Thoracic aorta (tissue), 2 donors: Measurements from ENCODE around the gene CCDC91. TPM values are rescaled to one million over a fixed set of nuclear protein-coding genes. Genes with fewer than 3 reads are reported as not detected.
"Not testable (repeated sequence)": the region's sequence is repeated elsewhere in the genome, so short reads cannot be mapped to it uniquely, and the experiment has no call there.

ENCODE experiments used
- ATAC-seq: fragments of 150-250 bp; one replicate; pipeline ENCODE4 v1.8.0; 2017; ENCODE audit warnings: low read depth; ENCODE audit not compliant: insufficient number of reproducible peaks, low FRiP score
- DNase-seq: peaks from one replicate; pipeline ENCODE4 v3.0.0-alpha.2; 2020; ENCODE audit warnings: low spot score
- H3K27ac ChIP-seq, 2 donors: fragments of 200-600 bp; sonication (generic); 1 replicate in 1 of 2; 2 replicates in 1 of 2; pipeline ENCODE4 v1.5.1; 2016; ENCODE audit warnings: mild to moderate bottlenecking in 2 of 2, moderate library complexity in 2 of 2
- H3K27me3 ChIP-seq: fragments of 200-600 bp; sonication (generic); replicated peaks from 2 replicates; pipeline ENCODE4 v1.6.0; 2016; ENCODE audit warnings: mild to moderate bottlenecking; ENCODE audit not compliant: insufficient read depth
- H3K36me3 ChIP-seq: fragments of 200-600 bp; sonication (generic); one replicate; pipeline ENCODE4 v1.5.1; 2016
- H3K4me1 ChIP-seq, 2 donors: fragments of 200-600 bp; sonication (generic); 1 replicate in 1 of 2; 2 replicates in 1 of 2; pipeline versions ENCODE4 v1.5.1 to v1.6.0; 2016; ENCODE audit warnings: low read depth in 2 of 2, mild to moderate bottlenecking in 1 of 2; ENCODE audit not compliant: control insufficient read depth in 1 of 2
- H3K4me3 ChIP-seq: fragments of 200-600 bp; sonication (generic); 2 replicates; pipeline ENCODE4 v1.5.1; 2016; ENCODE audit warnings: mild to moderate bottlenecking
- H3K9me3 ChIP-seq: fragments of 200-600 bp; sonication (generic); 2 replicates; pipeline ENCODE4 v1.5.1; 2016
- total RNA-seq, 2 donors: library from RNA; depleted of rRNA; stranded (reverse); fragments of >200 nt; gene quantifications; one replicate each; pipeline versions ENCODE4 v1.1.0 to v1.2.3, GENCODE V29; 2016
- TF ChIP-seq, protein P1 (sequence below): fragments of 200-600 bp; sonication (generic); IDR thresholded peaks from one replicate; pipeline ENCODE4 v1.5.1; 2019; ENCODE audit warnings: antibody characterized with exemption

Gene CCDC91
- total RNA-seq, 2 donors from 2014 or later = 26.6 to 27.6 TPM

DNA sequence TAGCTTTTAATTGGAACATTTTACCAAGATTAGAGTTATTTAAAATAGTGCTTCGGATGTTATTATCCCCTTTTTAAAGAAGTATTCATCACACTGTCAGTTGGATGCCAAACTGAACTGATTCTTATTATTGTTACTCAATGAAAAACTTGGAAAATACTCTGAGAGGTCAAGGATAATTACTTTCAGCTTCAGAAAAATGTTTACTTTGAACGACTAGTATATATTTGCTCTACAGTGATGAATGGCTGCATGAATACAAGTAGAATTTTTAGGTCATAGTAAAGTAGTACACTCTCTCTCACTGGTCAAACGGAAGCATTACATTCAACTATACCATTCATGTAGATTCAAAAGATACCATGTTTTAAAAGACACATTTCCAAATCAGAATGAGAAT, 269.2 kb downstream of the CCDC91 start:
- TF ChIP-seq, protein P1, sequence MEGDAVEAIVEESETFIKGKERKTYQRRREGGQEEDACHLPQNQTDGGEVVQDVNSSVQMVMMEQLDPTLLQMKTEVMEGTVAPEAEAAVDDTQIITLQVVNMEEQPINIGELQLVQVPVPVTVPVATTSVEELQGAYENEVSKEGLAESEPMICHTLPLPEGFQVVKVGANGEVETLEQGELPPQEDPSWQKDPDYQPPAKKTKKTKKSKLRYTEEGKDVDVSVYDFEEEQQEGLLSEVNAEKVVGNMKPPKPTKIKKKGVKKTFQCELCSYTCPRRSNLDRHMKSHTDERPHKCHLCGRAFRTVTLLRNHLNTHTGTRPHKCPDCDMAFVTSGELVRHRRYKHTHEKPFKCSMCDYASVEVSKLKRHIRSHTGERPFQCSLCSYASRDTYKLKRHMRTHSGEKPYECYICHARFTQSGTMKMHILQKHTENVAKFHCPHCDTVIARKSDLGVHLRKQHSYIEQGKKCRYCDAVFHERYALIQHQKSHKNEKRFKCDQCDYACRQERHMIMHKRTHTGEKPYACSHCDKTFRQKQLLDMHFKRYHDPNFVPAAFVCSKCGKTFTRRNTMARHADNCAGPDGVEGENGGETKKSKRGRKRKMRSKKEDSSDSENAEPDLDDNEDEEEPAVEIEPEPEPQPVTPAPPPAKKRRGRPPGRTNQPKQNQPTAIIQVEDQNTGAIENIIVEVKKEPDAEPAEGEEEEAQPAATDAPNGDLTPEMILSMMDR = no peak
- DNase-seq = no peak

GRCh38 chr12:28460420-28461130, 270.3 kb downstream of the CCDC91 start:
- H3K36me3 ChIP-seq = no peaks in the 10 kb centered on the region
- peaks cover 0 to 5% of the 10 kb centered on the region in 2 donors for H3K4me1 ChIP-seq
- DNase-seq (no peak), ATAC-seq (no peak)
- no peak overlapping the region for H3K27ac ChIP-seq
- TF ChIP-seq, protein P1 = no peak
- no peaks in the 10 kb centered on the region for H3K9me3 ChIP-seq
- H3K4me3 ChIP-seq = no peak overlapping the region
- no peaks in the 10 kb centered on the region for H3K27me3 ChIP-seq

More for the DNA sequence above, 269.2 kb downstream of the CCDC91 start:
- Histone ChIP-seq H3K36me3 (no peaks in the 10 kb centered on the region), H3K4me1 (peaks cover 0 to 5% of the 10 kb centered on the region in 2 donors), H3K9me3 (no peaks in the 10 kb centered on the region), H3K27ac (no peak overlapping the region), H3K27me3 (no peaks in the 10 kb centered on the region), H3K4me3 (no peak overlapping the region)
- ATAC-seq = no peak

DNA sequence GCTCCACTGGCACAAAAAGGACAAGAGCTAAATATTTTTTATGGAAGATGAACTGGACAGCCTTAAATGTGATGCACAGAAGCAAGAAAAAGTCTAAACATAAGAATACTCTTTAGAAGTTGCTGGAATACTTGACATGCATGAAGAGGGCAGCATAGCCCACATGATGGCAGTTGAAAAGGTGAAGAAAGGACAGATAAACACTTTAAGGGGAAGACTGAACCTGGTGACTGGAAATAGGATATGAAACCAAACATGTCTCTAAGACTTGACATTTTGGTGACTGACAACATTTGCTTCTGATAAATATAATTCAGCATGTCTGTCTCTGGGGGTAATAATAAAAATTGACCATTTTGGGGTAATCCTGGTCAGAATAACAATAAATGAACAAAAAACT, 273.1 kb downstream of the CCDC91 start:
- ATAC-seq = no peak
- H3K27ac ChIP-seq = no peak overlapping the region
- no peak overlapping the region for H3K4me3 ChIP-seq
- no peaks in the 10 kb centered on the region for H3K4me1 ChIP-seq
- TF ChIP-seq, protein P1 = no peak
- no peaks in the 10 kb centered on the region for H3K27me3 ChIP-seq
- H3K36me3 ChIP-seq = no peaks in the 10 kb centered on the region
- no peak for DNase-seq
- H3K9me3 ChIP-seq = no peaks in the 10 kb centered on the region

GRCh38 chr12:28471762-28472161, 281.5 kb downstream of the CCDC91 start:
- not testable (repeated sequence) for DNase-seq, H3K4me1 ChIP-seq, H3K4me3 ChIP-seq, H3K27ac ChIP-seq, H3K27me3 ChIP-seq, H3K36me3 ChIP-seq, ATAC-seq, H3K9me3 ChIP-seq

- not testable (repeated sequence) for DNase-seq, H3K27me3 ChIP-seq, H3K4me1 ChIP-seq
Observed at GRCh38 chr12:28476206-28476605, 285.9 kb downstream of the CCDC91 start.

DNA sequence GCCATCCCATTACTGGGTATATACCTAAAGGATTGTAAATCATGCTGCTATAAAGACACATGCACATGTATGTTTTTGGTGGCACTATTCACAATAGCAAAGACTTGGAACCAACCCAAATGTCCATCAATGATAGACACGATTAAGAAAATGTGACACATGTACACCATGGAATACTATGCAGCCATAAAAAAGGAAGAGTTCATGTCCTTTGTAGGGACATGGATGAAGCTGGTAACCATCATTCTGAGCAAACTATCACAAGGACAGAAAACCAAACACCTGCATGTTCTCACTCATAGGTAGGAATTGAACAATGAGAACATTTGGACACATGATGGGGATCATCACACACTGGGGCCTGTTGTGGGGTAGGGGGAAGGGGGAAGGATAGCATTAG, 288.8 kb downstream of the CCDC91 start:
- H3K27ac ChIP-seq, H3K4me3 ChIP-seq, H3K27me3 ChIP-seq, ATAC-seq, H3K9me3 ChIP-seq, H3K36me3 ChIP-seq, DNase-seq, H3K4me1 ChIP-seq: not testable (repeated sequence)

More at GRCh38 chr12:28476206-28476605, 285.9 kb downstream of the CCDC91 start:
- ATAC-seq, H3K27ac ChIP-seq, H3K36me3 ChIP-seq, H3K9me3 ChIP-seq, H3K4me3 ChIP-seq: not testable (repeated sequence)

DNA sequence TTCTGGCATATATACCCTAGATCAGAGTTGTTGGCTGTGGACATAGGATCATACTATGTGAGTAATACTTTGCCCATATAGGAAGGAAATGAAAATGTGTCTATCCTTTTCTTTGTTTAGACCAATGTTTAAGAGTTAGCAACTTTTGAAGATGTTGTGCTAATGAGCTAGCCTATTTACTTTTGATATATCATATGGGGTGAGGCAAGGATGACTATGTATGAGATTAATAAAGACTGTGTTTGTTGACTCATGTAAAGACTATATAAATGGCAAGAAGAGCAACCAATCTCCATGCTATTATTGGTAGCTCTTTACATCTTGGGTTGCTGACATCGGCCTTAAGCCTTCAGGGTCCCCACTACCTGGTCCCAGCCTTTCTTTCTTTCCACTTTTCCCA, 289.4 kb downstream of the CCDC91 start:
- TF ChIP-seq, protein P1 = no peak
- no peak for ATAC-seq
- no peaks in the 10 kb centered on the region for H3K9me3 ChIP-seq

More for the DNA sequence above, 289.4 kb downstream of the CCDC91 start:
- no peaks in the 10 kb centered on the region for H3K4me1 ChIP-seq
- no peak overlapping the region for H3K27ac ChIP-seq
- no peak overlapping the region for H3K4me3 ChIP-seq
- DNase-seq = no peak
- no peaks in the 10 kb centered on the region for H3K36me3 ChIP-seq
- no peaks in the 10 kb centered on the region for H3K27me3 ChIP-seq
